NCI-H1930 (cell line): ENCODE data around the gene PYDC1.
A peak's percentile ranks its signal among the peaks of the same experiment; 100 is the strongest.
"Not testable (repeated sequence)": the region's sequence is repeated elsewhere in the genome, so short reads cannot be mapped to it uniquely, and the experiment has no call there.

Experiments
- DNase-seq, 2 experiments: peaks; one replicate each; lab custom pipeline; 2025; lab: John Stamatoyannopoulos, UW

Gene PYDC1

DNA sequence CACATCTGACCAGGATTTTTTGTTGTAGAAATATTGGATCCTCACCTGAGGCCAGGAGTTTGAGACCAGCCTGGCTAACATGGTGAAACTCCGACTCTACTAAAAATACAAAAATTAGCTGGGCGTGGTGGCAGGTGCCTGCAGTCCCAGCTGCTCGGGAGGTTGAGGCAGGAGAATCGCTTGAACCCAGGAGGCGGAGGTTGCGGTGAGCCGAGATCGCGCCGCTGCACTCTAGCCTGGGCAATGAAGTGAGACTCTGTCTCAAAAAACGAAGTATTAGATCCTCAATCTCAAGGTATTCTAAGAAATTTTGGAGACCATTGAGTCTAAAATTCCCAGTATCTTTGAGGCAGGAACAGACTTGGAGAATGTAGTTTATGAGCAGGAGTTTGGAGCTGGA lies 21.1 kb downstream of the PYDC1 start:
- not testable (repeated sequence) for DNase-seq

DNA sequence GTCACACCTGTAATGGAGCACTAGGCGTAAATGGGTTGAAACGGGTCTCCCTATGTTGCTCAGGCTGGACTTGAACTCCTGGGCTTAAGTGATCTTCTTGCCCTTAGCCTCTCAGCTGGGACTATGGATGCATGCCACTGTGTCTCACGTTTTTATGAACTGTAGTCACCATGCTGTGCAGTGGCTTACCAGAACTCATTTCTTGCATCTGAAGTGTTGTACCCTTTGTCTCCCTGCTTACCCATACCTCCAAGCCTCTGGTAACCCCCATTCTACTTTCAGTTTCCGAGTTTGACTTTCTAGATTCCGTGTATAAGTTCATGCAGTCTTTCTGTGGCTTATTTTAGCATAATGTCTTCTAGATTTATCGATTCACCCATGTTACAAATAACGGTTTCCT lies 22.0 kb downstream of the PYDC1 start:
- DNase-seq = no peak

DNA sequence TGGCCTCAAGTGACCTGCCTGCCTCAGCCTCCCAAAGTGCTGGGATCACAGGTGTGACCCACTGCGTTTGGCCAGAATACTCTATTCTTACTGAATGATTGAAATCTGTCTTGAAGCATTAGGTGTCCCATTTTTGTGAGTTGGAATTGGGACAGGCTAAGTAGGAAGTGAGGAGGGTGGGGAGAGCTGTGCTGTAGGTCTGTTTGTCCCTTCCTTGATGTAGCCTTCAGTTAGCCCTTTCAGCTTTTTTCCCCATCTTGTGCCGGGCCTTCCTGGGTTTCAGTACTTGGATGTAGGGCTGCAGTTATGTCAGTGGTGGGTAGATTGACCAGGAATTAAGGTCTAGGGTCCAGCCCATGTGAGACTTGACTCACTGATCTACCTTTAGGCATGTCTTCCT lies 23.1 kb downstream of the PYDC1 start:
- no peak for DNase-seq

GRCh38 chr16:31192856-31193642 lies 23.9 kb downstream of the PYDC1 start:
- no peak for DNase-seq

DNA sequence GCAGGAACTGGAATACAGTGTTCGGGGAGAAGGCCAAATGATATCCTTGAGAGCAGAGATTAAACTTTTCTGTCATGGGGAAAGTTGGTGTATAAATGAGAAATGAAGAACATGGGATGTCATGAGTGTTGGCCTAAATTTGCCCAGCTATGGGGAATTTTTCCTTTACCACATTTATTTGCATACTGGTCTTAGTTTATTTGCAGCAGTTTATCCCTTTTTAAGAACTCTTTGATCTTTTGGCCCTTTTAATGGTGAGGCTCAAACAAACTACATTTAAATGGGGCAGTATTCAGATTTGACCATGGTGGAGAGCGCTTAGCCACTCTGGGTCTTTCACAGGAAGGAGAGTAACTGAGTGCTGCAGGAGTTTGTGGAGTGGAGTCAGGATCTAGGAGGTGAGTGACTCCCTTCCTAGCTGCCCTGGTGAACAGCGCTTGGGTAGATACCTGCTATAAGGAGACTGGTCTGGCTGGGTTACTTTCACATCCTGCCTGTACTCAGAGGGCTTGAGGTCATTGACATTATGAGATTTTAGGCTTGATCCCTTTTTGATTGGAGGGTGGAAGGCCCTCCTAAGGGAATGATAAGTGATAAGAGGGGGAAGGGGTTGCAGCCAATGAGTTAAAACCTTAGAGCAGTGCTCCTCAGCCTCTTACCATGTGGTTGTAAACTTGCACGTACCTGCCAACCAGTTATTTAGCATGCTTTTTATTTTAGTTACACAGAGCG lies 25.1 kb downstream of the PYDC1 start:
- no peak for DNase-seq

DNA sequence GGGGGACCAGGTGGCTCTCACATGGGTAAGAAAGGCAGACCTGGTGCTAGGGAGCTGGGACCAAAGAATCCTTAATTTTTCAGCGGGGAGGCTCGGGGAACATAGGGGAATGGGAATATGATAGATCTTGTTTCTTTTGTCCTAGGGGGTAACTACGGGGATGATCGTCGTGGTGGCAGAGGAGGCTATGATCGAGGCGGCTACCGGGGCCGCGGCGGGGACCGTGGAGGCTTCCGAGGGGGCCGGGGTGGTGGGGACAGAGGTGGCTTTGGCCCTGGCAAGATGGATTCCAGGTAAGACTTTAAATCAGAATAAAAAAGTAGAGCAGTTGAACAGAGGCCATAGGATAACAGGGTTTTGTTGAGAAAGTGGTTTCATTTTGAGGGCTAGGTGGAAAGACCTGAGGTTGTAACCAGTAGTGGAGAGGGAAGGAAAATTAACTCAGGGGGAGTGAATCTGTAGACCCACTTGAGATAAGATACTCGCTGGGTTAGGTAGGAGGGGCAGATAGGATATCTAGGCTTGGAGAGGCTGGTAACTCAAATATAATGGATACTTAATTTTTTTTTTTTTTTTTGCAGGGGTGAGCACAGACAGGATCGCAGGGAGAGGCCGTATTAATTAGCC lies 26.0 kb downstream of the PYDC1 start:
- no peak for DNase-seq

- no peak for DNase-seq
Observed at GRCh38 chr16:31190061-31190460, 26.9 kb downstream of the PYDC1 start.

DNA sequence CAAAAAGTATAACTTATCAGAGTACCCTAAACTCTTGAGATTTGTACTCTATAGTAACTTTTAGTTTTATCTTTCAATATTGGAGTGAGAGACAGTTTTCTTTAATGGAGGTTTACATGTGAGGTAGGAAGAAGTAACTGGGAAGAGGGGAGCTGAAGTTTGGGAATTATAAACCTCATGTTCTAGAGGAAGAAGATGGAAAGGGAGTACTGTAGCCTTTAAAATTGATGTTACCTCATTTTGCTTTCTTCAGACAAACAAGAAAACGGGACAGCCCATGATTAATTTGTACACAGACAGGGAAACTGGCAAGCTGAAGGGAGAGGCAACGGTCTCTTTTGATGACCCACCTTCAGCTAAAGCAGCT lies 27.5 kb downstream of the PYDC1 start:
- DNase-seq = no peak

GRCh38 chr16:31188450-31189411 lies 28.2 kb downstream of the PYDC1 start:
- DNase-seq = no peak

DNA sequence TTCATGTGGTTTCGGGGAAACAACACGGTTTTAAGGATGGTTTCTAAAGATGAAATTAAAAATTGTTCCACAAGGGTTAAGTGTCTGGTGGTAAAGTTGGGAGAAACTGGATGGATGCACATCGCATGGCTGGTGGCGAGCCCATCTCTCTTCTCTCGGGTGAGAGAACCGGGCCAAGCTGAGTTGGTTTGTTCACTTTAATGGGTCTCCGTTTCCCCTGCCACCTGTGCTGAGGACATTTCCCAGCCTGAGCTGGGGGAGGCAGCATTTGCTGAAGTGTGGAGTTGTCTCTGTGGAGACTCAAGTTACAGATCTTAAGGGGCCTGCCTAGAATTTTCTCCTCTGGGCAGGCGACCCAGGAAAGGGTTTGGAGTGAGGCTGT lies 29.1 kb downstream of the PYDC1 start:
- DNase-seq = no peak

DNA sequence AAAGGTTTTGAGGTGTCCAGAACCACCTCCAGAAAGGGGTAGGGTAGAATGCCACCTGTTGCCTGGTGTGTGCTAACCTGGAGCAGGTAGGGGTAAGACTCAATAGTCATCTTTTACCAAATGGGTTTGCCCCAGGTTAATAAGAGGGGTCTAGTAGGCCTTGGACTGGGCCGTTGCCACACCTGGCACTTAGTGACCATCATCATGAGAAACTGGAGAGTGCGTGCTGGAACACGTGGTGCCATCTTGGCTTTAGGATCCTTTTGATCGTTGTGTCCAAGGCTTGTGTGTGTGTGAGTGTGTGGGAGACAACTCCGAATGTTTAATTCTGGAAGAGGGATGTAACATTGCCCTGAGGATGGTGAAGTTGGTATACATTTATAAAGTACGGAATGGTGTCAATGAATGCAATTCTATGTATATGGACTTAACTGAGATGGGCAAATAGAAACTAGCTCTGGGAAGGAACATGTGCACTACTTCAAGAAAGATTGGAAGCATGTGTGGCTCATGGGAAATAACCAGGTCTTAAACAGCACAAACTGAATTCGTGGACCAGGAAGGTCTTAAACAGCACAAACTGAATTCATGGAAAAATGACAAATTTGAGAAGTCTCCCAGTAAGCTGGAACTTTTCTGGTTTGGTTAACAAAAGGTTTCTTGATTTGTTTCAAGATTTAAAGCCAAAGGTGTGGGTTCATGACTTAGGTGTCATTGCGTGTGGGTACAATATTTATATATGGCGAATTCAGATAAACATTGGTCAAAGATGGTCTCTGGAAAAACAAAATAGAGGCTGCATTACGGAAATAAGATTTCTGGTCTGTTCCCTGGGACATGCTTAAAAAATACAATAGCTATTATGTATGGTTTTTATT lies 29.8 kb downstream of the PYDC1 start:
- no peak for DNase-seq

GRCh38 chr16:31186176-31186575 lies 30.8 kb downstream of the PYDC1 start:
- DNase-seq = no peak

DNA sequence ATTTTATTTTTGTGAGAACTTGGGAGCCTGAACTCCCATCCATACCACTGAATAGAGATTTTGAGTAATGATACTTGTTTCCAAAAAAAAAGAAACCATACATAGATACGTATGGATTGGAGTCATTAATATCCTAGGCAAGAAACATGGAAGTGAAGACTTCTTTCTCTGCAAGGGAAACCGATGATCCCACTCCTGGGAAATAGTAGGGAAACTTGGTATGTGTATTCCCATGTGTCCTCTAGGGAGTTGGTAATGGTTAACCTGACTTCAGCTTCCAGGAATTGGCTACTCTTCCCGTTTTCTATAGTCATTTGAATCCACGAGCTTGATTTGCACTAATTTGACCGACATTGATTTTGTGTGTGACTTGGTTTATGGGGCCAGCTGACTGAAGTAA lies 31.6 kb downstream of the PYDC1 start:
- no peak for DNase-seq

DNA sequence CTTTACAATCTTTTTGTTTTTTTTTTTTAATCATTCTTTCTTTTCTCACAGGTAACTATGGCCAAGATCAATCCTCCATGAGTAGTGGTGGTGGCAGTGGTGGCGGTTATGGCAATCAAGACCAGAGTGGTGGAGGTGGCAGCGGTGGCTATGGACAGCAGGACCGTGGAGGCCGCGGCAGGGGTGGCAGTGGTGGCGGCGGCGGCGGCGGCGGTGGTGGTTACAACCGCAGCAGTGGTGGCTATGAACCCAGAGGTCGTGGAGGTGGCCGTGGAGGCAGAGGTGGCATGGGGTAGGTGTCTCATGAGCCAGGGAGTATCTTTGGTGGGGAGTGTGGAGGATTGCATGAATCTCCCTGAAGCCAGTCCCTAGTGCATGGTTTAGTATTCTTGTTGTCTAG lies 32.0 kb downstream of the PYDC1 start:
- no peak for DNase-seq

DNA sequence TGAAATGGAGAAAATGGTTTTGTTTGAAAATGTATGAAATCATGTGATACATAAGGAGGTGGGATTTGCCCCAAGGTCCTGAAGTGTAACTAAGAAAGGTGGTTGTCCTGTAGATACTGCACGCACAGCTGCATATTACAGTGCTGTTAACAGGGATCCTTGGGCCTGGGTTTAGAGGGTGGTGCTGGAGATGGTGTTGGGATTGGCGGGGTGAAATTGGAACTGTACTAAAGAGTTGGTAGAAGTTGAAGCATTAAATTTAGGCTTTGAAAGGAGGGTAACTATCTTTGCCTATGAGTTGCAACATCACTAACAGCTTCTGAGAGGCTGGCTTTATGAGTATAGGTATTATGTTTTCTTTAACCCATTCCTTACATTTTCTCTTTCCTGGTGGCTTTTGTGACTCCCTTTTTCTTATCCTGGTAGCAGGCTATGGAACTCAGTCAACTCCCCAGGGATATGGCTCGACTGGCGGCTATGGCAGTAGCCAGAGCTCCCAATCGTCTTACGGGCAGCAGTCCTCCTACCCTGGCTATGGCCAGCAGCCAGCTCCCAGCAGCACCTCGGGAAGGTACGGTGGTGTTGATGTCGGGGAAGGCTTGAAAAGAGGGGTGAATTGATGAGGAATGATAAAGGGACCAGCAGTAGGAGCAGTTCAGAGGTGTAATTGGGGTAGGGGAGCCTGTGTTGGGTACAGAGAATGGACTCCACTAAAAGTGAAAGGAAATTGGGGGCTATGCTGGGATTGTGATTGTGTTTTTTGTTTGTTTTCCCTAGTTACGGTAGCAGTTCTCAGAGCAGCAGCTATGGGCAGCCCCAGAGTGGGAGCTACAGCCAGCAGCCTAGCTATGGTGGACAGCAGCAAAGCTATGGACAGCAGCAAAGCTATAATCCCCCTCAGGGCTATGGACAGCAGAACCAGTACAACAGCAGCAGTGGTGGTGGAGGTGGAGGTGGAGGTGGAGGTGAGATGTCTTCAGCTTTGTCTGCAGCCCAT lies 33.2 kb downstream of the PYDC1 start:
- DNase-seq = no peak

- no peak for DNase-seq
Observed at GRCh38 chr16:31182391-31182790, 34.5 kb downstream of the PYDC1 start.

GRCh38 chr16:31181102-31181830 lies 35.7 kb downstream of the PYDC1 start:
- no peak for DNase-seq

GRCh38 chr16:31179747-31180459 lies 37.0 kb downstream of the PYDC1 start, which contains the start of gene FUS:
Gene FUS, plus strand, starts transcription at chr16:31180139. Its CDS starts 76 bp downstream, at chr16:31180215.
- peak; percentile 88 to 96 for DNase-seq
